Umbilical cord (tissue), 2 donors: ENCODE data around the gene LONP1. TPM values are rescaled to one million over a fixed set of nuclear protein-coding genes. Genes with fewer than 3 reads are reported as not detected.
"Not testable (repeated sequence)": the region's sequence is repeated elsewhere in the genome, so short reads cannot be mapped to it uniquely, and the experiment has no call there.

Experiments
- DNase-seq: peaks from one replicate; pipeline ENCODE4 v3.0.0-alpha.2; 2015; ENCODE audit warnings: low spot score
- total RNA-seq: library from RNA; depleted of rRNA; stranded (reverse); fragments of >200 nt; gene quantifications from one replicate; pipeline ENCODE4 v1.2.3, GENCODE V29; 2014; ENCODE audit warnings: low replicate concordance; ENCODE audit not compliant: insufficient read depth

Gene LONP1
- total RNA-seq, 1 donor from 2014 or later = 32.5 TPM

DNA sequence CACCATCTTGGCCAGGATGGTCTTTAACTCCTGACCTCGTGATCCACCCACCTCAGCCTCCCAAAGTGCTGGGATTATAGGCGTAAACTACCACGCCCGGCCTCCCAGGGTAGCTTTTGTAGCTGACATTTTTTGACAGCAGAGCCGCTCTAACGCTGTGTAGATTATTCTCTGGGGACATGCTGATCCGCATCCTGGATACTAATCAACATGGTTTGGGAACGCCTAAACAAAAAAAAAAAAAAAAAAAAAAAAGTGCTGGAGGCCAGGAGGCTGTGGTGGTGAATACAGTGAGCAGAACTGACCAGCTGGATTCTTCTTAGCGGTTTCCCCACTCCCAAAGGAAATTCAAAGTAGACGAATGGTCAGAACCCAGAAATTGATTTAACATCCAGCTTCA, 5.1 kb downstream of the LONP1 start:
- DNase-seq = no peak

DNA sequence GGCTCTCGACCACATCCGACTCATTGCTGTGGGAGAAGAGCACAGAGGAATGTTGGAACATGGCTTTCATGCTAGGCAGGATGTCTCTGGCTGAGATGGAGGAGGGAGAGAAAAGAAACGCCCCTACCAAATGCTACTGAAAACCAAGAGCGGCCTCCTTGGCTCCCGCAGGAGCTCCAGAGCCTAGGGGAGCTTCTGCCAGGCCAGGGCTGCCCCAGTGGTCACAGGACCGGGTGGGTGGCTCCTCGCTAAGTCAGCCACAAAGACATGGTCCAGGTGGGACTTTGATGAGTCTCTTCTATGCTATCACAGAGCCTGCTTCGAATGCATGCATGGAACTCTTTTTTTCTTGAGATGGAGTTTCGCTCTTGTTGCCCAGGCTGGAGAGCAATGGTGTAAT, 6.7 kb downstream of the LONP1 start:
- no peak for DNase-seq

DNA sequence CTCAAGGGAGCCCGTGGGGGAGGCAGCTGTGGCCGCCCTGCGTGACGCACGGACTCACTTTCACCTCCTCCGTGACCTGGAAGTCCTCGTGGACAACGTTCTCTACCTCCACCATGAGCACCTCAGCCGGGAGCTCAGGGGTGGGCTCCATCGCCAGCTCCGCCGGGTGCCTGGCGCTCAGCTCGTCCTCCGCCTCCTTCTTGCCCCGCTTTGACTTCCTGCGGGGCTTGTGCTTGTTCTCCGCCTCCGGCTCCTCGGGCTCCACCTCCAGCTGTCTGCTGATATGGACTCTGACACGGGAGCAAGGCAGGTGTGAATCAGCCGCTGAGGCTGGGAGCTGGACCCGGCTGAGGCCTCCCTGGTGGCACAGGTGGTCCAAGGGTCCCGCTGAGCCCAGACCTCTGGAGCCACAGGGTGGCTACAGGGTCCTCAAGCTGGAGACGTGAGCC, 8.2 kb downstream of the LONP1 start:
- DNase-seq = no peak

DNA sequence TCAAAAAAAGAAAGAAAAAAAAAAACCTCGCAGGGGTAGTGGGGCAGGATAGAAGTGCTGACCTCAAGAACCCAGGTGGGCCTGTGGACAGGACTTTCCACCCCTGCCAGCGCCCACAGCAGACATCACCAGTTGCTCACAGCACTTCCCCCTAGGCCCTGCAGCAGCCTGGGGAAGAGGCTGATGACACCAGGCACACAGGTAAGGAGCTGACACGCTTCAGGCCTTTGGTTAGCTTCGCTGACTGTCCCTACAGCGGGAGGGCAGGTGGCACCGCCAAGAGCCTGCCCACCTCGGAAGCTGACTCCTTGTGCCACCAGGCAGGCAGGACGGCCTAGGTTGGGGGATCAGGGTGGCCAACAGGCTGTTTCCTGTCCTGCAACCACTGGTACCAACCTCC, 8.9 kb downstream of the LONP1 start:
- DNase-seq = no peak

DNA sequence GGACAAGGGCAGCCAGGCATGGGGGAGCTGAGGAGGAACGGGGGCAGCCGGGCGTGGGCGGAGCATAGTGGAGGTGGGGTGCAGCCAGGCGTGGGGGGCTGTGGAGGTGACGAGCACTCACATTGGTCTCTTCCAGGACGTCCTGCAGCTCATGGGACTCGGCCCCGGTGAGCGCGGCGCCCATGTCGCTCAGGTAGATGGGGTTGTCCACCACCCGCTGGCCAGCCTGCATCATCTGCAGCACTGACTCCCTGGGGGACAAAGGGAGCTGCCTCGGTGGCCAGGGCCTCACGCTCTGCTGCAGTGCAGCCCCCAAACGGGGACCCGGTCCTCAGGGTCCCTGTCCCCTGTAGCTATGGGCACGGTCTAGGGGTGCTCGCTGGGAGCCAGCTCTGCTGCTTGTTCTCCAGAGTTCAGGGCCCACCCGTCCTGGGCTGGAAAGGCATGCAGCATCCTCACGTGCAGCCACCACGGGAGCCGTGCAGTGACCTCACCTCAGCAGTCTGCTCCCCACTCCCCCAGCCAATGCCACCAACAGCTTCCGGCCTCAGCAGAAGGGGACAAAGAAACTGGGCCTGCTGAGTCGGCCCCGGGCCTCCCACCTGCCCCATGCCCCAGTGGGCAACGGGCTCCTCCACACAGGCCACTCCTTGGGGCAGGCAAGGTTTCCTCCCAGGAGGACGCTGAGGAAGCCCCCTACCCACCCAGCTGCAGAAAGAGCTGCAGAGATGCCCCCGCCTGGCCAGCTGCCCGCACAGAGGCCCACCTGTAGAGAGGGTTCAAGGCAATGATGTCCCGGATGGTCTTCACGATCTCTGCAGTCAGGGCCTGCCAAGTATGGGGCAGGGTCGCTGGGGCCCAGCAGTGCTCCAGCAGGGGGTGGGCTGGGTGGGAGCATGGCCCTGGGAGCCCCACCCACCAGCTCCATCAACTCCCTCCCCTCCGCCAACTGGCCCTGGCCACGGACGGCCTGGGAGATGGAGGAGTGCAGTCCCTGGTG, 12.1 kb downstream of the LONP1 start:
- no peak for DNase-seq

DNA sequence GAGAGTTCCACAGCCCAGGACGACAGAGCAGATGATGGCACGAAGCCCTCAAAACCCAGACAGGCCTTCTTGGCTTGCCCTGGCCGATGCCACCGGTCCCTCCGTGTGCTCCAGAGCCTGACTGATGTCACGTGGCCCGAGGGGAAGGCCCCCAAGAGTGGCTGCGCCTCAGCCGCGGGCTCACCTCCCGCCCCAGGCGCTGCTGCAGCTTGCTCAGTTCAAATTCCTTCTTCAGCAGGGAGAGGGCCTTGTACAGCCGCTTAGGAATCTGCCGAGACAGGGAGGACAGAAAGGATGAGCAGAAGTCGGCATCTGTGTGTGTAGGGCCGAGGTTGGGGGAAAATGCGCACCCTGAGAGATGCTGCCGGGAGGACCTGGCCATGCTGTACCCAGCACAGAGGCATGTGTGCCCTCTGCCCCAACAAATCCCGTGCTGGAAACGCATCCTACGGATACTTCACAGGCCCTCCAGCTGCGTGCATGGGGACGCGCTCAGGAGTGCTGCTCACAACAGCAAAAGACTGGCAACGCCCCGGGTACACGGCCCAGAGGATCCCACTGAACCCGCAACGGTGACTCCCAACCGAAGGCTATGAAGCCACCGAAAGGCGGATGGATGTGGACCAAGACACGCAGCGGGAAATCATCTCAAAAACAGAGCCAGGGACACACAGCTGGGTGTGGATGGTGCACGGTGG, 12.9 kb downstream of the LONP1 start:
- no peak for DNase-seq

DNA sequence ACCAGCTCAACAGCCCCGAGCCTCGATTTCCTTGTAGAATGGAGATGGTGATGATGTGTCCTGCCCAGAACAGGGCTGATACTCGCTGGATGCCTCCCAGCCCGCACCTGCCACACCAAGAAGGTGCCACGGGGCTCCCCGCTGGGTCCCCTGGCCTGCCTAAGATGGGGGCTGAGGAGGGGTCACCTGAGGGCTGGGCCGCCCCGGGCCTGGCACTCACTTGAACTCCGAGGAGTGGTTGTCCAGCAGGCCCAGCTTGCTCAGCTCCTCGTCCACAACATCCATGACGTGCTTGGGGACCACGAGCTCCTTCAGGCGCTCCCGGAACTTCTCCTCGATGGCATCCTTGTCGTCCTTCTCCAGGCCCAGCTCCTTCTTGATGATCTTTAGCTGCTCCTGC, 14.4 kb downstream of the LONP1 start:
- no peak for DNase-seq

DNA sequence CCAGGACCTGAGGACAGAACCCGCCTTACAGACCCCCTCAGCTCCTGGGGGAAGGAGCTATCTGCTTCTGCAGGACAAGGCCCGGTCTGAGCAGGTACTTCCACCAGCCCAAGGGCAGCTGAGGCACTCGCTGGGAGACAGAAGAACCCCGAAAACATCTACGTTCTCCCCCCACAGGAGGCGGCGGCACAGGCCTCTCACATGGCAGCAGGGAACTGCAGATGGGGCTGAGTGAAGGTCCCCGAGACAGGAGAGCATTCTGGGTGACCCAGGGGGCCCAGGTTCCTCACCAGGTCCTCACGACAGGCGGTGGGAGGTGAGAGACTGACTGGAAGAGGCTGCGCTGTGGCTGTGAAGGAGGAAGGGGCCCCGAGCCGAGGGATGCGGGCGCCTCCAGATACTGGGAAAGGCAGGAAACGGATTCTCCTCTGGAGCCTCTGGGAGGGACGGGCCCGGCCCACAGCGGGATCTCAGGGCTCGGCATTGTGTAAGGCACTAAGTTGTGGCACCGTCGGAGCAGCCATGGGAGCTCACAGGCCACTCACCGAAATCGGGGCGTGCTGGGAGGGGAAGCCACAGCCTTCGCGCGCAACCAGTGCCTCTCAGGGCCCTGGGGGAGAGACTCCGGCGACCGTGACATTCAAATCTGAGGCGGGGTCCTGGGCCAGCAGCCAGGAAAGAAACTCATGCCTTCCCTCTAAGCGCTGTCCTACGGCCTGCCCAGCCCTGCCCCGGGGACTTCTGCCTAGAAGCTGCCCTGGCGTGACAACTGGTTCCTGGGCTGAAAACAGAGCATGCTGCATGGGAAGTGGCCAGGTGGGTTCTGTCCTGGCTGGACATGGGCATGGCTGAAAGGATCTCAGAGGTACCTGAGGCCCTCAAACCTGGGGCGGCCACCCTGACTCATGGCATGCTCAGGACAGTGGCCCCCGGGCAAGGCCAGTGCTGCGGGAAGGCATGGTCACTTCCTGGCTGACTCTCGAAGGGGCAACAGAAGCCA, 15.8 kb downstream of the LONP1 start:
- no peak for DNase-seq

DNA sequence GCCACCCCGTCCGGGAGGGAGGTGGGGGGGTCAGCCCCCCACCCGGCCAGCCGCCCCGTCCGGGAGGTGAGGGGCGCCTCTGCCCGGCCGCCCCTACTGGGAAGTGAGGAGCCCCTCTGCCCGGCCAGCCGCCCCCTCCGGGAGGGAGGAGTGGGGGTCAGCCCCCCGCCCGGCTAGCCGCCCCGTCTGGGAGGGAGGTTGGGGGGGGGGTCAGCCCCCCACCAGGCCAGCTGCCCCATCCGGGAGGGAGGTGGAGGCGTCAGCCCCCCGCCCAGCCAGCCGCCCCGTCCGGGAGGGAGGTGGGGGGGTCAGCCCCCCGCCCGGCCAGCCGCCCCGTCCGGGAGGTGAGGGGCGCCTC, 17.9 kb downstream of the LONP1 start:
- not testable (repeated sequence) for DNase-seq

DNA sequence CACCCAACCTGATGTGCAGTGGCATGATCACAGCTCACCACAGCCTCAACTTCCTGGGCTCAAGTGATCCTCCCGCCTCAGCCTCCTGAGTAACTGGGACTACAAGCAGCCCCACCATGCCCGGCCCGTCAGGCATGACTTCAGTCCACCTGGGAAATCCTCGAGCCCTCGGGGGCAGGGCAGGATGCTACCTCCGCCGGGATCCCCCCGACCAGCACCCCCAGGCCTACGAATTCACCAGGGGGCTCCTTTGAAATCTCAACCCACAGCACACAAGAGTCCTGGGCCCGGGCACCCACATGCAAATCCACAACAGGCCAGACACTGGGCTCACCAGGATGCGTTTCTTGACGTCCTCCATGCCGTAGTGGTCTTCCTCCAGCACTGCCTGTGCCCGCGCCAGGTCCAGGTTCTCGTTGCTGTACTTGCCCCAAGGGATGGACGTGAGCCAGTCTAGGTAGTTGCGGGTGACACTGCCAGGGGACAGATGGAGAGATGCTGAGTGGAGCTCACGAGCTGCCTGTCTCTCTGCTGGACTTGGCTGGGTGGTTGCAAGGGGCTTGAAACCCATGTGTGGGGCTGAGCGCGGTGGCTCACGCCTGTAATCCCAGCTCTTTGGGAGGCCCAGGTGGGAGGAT, 19.4 kb downstream of the LONP1 start:
- no peak for DNase-seq

DNA sequence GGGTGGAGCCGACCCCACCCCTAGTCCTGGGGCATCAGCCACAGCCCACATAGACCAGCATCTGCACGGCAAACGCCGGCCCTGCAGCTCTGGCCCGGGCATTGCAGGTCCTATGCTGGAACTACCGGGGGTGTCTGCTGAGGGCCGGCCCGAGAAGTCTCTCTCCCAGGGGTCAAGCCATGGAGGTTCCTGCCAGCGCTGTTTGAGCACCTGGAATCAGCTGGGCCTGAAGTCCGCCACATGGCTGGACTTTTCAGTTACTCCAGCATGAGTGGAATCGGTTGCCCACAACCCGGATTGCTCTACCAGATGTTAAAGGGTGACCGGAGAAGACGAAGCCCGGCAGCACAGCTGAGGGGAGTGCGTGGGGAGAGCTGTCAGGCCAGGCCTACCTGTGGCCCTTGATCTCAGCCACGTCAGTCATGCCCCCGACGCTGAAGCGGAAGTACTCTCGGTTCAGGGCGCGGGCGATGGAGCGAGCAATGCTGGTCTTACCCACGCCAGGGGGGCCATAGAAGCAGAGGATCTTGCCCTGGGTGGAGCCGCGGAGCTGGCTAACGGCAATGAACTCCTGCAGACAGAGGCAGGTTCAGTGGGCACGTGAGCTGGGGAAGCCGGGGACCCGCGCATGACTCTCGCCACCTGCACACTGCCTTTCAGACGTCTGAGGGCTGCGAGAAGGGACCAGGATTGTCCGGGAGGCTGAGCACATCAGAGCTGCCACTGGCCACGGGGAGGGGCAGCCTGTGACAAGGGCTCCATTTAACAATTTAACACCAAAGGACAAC, 21.1 kb downstream of the LONP1 start:
- DNase-seq = no peak

DNA sequence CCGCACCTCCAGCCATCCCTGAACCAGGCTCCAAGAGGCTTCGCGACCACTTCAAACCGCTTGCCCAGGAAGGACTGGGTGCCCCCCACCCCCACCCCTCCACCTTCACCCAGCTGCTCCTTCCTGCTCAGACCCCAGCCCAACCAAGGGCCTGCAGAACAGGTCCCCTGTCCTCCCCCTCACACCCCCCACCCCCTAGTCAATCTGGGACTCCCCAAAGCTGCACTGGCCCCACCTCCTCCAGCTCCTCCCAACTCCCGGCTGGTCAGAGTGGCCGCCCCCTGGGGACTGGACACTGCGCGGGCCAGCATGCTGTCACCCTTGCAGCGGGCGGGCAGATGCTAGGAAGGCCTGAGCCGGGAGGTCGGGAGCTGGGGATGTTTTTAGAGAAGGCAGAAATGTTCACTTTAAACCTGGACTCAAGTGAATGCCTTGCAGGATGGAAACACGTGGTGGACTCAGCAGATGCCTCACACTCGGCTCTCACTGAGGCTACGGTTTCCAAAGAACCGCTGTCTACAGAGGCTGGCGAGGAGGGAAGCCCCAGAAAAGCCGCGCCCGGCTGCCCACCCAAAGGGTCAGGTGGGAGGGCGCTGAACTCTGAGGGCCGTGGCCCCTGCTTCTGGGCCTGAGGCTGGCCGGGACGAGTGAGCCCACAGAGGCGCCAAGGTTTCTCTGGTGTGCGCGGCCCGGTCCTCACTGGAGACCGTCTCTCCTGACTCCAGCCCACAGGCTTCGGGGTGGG, 21.9 kb downstream of the LONP1 start:
- no peak for DNase-seq

DNA sequence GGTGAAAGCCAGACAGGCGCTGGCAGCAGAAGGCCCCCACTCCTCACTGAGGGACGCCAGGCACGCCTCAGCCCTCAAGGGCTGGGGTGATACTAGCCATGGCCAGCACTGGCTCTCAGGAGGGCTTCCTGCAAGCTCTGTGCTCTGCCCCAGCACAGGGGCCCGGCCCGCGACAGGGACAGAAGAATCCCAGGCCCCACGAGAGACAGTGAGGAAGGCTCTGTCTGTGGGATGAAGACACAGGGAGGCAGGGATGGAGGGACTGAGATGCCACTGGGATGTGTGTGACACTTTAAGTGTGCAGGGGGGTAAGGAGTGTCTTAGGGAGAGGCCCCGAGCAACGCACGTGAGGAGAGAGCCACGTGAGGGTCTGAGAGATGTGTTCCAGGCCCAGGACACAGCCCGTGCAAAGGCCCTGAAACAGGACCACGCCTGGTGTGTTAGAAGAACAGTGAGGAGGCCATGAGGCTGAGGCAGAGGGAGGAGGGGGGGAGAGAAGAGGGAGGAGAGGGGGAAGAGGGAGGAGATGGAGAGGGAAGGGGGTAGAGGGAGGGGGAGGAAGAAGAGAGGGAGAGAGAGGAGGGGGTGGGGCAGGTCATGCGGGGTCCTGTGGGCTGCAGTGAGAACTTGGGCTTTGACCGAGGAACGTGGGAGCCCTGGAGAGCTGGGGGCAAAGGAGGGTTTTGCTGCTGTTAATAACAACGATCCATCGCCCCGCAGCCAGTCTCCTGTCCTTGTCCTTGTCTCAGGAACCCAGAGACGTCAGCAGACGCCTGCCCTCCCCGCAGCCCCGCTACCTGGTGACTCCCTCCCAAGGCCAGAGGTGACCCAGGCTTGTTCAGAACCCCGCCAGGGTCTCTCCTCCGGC, 22.7 kb downstream of the LONP1 start:
- DNase-seq = no peak

DNA sequence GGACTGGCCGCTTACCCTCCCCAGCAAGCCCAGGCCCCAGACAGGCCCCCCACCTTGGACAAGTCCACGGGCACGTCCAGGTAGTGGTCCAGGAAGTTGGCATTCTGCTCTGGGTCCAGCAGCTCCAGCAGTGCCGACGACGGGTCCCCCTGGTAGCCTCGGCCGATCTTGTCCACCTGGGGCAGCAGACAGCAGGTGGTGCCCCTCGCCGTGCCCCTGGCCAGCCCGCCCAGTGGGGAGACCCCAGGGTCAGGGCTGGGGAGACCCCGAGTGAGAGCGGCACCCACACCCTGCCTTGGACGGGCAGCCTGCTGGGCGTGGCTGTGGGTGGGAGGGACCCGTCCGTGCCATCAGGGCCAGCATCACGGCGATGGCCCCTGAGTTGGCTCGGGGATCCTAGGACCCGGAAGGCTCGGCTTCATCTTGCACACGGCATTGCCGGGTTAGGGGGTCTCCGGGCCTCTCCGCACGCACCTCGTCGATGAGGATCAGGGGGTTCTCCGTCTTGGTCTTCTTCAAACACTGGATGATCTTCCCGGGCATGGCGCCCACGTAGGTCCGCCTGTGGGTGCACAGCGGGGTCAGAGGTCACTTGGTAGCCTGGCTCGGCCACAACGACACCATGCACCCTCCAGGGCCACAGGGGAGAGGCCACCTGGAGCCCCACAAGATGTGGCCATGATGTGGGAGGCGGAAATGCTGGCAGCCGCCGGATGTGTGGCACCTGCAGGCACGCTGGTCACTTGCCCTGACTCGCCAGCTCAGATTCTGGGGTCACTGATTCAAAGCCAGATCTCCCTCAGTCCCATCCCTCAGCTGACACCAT, 23.5 kb downstream of the LONP1 start:
- no peak for DNase-seq

DNA sequence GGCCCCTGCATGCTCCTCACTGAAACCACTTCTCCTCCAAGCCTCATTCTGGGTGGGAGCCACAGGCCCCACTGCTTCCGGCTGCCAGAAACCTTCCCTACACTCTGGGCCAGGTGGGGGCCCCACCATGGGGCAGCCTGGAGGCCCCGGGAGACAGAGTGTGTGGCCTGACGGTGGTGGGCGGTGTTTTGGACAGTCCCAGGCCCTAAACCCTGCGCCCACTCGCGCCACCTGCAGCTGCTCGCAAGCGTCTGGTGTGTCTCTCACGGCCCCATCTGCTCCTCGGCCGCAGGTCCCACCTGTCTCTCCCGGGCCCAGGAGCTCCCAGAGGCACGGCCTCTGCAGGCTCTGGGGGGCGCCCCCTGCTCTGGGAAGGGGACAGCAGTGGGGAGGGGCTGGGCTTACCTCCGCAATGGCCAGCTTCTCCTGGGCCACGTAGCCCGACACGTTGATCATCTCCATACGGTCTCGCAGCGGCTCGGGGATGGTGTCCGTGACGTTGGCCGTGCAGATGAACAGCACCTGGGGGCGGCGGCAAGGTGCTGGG, 24.2 kb downstream of the LONP1 start:
- no peak for DNase-seq

DNA sequence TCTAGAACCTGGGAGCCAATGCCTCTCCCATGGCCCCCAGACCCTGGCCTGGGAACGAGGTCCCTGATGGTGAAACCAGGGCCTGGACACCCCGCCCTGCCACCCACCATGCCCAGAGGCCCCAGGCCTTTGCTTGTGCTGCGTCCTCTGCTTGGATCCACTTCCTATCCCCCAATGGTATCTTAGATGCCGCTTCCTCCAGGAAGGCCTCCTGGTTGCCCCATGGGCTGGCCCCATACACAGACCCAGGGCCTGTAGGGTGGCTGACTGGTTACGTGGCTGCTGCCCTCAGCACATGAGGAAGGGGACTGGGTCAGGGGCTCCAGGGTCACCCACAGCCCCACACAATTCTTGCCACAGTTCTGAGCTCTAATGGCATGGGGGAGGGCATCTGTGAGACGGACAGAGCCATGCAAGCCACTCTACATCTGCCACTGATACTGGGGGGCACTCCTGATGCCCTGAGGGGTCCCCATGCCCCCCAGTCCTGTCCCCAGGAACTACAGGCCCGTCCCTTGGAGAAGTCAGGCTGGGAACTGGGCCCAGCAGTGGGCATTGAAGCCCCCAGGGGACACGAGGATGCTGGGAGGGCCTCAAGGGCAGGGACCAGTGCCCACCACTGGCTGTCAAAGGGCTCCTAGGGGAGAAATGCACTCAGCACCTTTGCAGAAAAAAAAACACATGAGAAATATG, 24.8 kb downstream of the LONP1 start:
- DNase-seq = no peak
